ENCODE results near the gene LANCL3. TPM values are rescaled to one million over a fixed set of nuclear protein-coding genes. Genes with fewer than 3 reads are reported as not detected.

The LANCL3 gene
- total RNA-seq, 1 donor from 2014 or later: 0.12 TPM

DNA sequence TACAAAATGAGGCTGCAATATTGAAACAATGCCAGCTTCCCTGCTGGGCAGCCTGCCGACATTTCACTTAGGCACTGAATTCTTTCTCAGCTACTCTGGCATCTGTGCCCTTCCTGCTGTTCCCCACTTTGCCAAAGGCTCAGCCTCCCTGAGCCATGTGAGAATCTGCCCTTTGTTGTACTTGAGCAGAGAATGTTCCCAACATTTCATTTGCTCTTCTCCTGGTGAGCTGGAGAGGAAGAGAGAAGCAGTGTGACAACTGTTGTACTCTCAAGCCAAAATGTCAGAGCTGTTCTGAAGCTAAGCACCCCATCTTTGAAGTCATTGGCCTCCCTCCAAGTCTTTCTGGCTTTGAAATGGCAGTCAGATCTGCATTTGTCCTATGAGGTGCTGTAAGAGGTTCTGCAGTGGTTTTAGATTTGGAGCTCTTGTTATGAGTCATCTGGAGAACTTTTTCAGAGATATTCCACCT lies 32.5 kb downstream of the LANCL3 start:
- TF ChIP-seq, protein P1, sequence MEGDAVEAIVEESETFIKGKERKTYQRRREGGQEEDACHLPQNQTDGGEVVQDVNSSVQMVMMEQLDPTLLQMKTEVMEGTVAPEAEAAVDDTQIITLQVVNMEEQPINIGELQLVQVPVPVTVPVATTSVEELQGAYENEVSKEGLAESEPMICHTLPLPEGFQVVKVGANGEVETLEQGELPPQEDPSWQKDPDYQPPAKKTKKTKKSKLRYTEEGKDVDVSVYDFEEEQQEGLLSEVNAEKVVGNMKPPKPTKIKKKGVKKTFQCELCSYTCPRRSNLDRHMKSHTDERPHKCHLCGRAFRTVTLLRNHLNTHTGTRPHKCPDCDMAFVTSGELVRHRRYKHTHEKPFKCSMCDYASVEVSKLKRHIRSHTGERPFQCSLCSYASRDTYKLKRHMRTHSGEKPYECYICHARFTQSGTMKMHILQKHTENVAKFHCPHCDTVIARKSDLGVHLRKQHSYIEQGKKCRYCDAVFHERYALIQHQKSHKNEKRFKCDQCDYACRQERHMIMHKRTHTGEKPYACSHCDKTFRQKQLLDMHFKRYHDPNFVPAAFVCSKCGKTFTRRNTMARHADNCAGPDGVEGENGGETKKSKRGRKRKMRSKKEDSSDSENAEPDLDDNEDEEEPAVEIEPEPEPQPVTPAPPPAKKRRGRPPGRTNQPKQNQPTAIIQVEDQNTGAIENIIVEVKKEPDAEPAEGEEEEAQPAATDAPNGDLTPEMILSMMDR (conservative IDR thresholded peaks at IDR 0.05; ENCODE audit: low read depth, low read length): no peak

DNA sequence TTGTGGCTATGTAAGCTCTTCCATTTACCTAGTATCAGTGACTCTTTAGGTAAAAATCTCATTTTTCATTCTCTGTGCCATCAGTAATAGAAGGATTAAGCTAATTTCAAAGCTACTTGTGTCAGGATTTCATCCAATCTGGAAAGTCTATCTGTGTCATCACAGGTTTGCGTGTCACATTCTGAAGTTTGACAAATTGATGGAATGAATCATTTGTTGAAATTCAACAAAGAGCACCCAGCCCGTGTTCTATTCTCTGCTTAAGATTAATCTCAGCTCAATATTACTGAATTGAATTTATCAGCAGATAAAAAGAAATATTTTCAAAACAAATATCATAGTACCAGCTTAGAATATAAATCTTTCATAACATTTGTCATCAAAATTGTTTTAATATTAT lies 35.8 kb downstream of the LANCL3 start:
- H3K4me3 ChIP-seq (ENCODE audit: low read depth, low read length): no peak overlapping the region
- TF ChIP-seq, protein P1 (conservative IDR thresholded peaks at IDR 0.05; ENCODE audit: low read depth, low read length): no peak
- no peak for DNase-seq (ENCODE audit: low read depth)

More for the DNA sequence above, 32.5 kb downstream of the LANCL3 start:
- H3K4me3 ChIP-seq (ENCODE audit: low read depth, low read length): no peak overlapping the region
- DNase-seq (ENCODE audit: low read depth): no peak

DNA sequence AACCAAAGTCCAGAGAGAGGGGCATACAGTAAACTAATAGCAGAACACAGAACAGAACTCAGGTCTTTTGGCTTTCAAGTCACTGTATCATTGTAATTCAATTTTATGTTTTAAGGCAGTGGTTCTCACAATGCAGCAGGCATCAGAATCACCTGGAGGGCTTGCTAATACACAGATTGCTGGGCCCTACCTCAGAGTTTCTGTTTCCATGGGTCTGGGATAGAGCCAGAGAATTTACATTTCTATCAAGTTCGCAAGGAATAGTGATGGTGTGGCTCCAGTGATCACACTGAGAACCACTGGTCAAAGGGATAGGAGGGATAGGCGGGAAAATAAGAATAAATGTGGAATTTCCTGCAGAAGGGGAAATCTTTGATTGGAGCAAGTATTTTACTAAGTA lies 36.7 kb downstream of the LANCL3 start:
- TF ChIP-seq, protein P1 (conservative IDR thresholded peaks at IDR 0.05; ENCODE audit: low read depth, low read length): no peak
- H3K4me3 ChIP-seq (ENCODE audit: low read depth, low read length): no peak overlapping the region
- DNase-seq (ENCODE audit: low read depth): no peak

DNA sequence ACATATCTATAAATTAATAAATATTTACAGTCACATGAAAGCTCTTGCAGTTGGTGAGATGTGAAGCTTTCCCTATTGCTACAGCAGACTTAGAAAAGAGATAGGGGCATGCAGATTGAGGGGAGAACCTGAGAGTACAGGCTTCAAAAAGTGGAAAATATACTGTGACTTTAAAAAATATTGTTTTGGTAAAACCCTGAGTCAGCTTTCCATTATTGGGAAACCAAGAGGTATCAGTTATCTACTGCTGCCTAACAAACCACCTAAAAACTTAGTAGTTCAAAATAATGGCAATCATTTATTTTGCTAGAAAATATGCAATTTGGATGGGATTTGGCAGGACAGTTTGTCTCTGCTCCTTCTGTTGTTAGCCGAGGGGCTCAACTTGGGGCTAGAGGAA lies 38.3 kb downstream of the LANCL3 start:
- DNase-seq (ENCODE audit: low read depth): no peak

DNA sequence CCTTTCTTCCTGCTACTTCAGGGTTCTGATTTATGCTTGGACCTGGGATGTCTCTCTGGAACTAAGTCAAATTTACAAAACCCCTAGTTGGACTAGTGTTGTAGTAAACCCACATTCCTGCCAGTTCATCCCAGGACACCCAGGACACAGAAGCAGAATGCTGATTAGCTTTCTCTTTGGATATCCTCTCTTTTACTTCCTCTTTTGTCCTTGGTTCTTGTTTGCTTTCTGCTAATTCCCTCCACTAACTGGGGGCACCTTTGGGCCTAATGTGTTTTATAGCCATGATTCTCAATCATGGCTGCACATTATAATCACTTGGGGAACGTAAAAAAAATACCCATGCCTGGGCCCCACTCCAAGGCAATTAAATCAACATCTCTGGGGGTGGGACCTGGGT lies 42.5 kb downstream of the LANCL3 start:
- no peak overlapping the region for H3K4me3 ChIP-seq (ENCODE audit: low read depth, low read length)
- TF ChIP-seq, protein P1 (conservative IDR thresholded peaks at IDR 0.05; ENCODE audit: low read depth, low read length): no peak
- DNase-seq (ENCODE audit: low read depth): no peak

More for the DNA sequence above, 38.3 kb downstream of the LANCL3 start:
- TF ChIP-seq, protein P1 (conservative IDR thresholded peaks at IDR 0.05; ENCODE audit: low read depth, low read length): no peak
- no peak overlapping the region for H3K4me3 ChIP-seq (ENCODE audit: low read depth, low read length)

DNA sequence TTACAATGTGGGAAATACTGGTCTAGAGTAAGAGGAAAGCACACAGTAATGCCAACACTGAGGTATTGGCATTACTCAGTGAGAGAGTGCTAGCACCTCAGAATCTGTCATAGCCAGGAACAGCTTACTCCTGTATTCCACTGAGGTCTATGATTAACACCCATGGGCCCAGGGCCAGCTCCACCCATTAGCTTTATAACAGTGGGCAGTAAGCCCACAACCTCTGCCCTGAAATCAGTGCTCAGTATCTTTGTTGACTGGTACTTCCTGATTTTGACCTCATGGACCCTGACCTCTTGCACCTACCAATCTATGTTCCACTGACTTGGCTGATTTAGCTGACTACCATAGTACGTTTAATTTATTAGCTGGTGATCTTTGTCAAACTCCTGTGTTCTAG lies 56.1 kb downstream of the LANCL3 start:
- DNase-seq (ENCODE audit: low read depth): no peak
- no peak overlapping the region for H3K4me3 ChIP-seq (ENCODE audit: low read depth, low read length)
- TF ChIP-seq, protein P1 (conservative IDR thresholded peaks at IDR 0.05; ENCODE audit: low read depth, low read length): no peak

DNA sequence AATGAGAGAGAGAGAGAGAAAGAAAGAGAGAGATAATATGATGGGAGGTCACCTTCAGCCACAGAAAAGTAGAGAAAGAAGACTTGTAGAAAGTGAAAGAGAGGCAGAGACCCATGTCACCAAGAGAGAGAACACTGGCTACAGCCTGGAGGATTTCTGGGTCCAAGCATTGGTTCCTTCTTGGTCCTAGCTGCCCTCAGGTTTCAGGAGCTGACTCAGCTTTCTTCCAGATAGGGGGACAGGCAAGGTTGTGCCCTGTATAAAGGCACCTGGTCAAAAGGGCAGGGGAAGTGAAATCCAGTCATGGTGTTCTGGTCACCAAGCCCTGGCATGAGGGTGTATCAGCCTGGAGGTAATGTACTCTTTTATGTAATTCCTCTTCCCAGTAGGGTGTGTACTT lies 66.6 kb downstream of the LANCL3 start:
- no peak for DNase-seq (ENCODE audit: low read depth)

More for the DNA sequence above, 66.6 kb downstream of the LANCL3 start:
- TF ChIP-seq, protein P1 (conservative IDR thresholded peaks at IDR 0.05; ENCODE audit: low read depth, low read length): no peak
- no peak overlapping the region for H3K4me3 ChIP-seq (ENCODE audit: low read depth, low read length)

All from epithelial cell of proximal tubule (primary cell).